A549 treated with AZD2906 at 1 μM for 4 hours (cell line): ENCODE measurements around the gene TMEM253. TPM values are rescaled to one million over a fixed set of nuclear protein-coding genes. Genes with fewer than 3 reads are reported as not detected.

Experiments used
- total RNA-seq: library from RNA; stranded (reverse); fragments of 200-300 nt; extraction: Qiagen RNA extraction; gene quantifications from 5 replicates; pipeline ENCODE4 v1.2.3, GENCODE V29; 2022

The TMEM253 gene
- 0.44 to 1.1 TPM (median 0.65 TPM) in 5 replicates for total RNA-seq

GRCh38 chr14:21100931-21101330, at the start of gene TMEM253:
Gene TMEM253, plus strand, starts transcription at chr14:21101066. Its CDS starts 278 bp downstream, at chr14:21101344.

GRCh38 chr14:21057803-21058675, 42.8 kb upstream of the TMEM253 start, which contains the start of gene RNASE8:
Gene RNASE8, plus strand, starts transcription at chr14:21057822. Its CDS starts 71 bp downstream, at chr14:21057893.

GRCh38 chr14:21070083-21070609, 30.7 kb upstream of the TMEM253 start, which contains the start of gene ARHGEF40:
Gene ARHGEF40, plus strand, starts transcription at chr14:21070304. Its CDS starts 93 bp downstream, at chr14:21070397.

GRCh38 chr14:21098076-21098891, 2.6 kb upstream of the TMEM253 start, which contains the start of gene ZNF219:
Gene ZNF219, minus strand, starts transcription at chr14:21098655. Its CDS starts 5,064 bp downstream, at chr14:21093591.

Other genes starting within 250 kb of the TMEM253 start
- not detected in 5 replicates for gene RNASE3, start 209.7 kb upstream of the TMEM253 start, total RNA-seq
- not detected in 5 replicates for gene RNASE2, start 145.6 kb upstream of the TMEM253 start, total RNA-seq
- 67.6 to 74.8 TPM (median 70.6 TPM) in 5 replicates for gene METTL17, start 111.1 kb upstream of the TMEM253 start, total RNA-seq
- gene SLC39A2, start 101.8 kb upstream of the TMEM253 start, total RNA-seq = 0.05 TPM in 1 of 5 replicates, not detected in the others
- 2.5 to 3.8 TPM (median 2.6 TPM) in 5 replicates for gene NDRG2, start 76.0 kb upstream of the TMEM253 start, total RNA-seq
- not detected in 5 replicates for gene TPPP2, start 70.8 kb upstream of the TMEM253 start, total RNA-seq
- gene RNASE13, start 66.3 kb upstream of the TMEM253 start, total RNA-seq = not detected in 5 replicates
- not detected in 5 replicates for gene RNASE7, start 58.7 kb upstream of the TMEM253 start, total RNA-seq
- gene RNASE8, start 43.2 kb upstream of the TMEM253 start, total RNA-seq = not detected in 5 replicates
- gene ARHGEF40, start 30.8 kb upstream of the TMEM253 start, total RNA-seq = 7.0 to 10.6 TPM (median 8.9 TPM) in 5 replicates
- 18.0 to 29.6 TPM (median 28.1 TPM) in 5 replicates for gene ZNF219, start 2.4 kb upstream of the TMEM253 start, total RNA-seq
- not detected in 5 replicates for gene OR5AU1, start 55.0 kb downstream of the TMEM253 start, total RNA-seq
- gene HNRNPC, start 168.4 kb downstream of the TMEM253 start, total RNA-seq = 730 to 1,057 TPM (median 765 TPM) in 5 replicates
- 0.10 to 0.31 TPM (median 0.18 TPM) in 5 replicates for gene RPGRIP1, start 179.0 kb downstream of the TMEM253 start, total RNA-seq